ENCODE results near the gene PCYT2. TPM values are rescaled to one million over a fixed set of nuclear protein-coding genes. Genes with fewer than 3 reads are reported as not detected.

The PCYT2 gene
- total and polyA plus RNA-seq, 9 of the 15 experiments (the other 6 are each of a cell fraction or from before 2014, with no cell fraction given) = 0.92 to 134 (median 82.5) TPM

DNA sequence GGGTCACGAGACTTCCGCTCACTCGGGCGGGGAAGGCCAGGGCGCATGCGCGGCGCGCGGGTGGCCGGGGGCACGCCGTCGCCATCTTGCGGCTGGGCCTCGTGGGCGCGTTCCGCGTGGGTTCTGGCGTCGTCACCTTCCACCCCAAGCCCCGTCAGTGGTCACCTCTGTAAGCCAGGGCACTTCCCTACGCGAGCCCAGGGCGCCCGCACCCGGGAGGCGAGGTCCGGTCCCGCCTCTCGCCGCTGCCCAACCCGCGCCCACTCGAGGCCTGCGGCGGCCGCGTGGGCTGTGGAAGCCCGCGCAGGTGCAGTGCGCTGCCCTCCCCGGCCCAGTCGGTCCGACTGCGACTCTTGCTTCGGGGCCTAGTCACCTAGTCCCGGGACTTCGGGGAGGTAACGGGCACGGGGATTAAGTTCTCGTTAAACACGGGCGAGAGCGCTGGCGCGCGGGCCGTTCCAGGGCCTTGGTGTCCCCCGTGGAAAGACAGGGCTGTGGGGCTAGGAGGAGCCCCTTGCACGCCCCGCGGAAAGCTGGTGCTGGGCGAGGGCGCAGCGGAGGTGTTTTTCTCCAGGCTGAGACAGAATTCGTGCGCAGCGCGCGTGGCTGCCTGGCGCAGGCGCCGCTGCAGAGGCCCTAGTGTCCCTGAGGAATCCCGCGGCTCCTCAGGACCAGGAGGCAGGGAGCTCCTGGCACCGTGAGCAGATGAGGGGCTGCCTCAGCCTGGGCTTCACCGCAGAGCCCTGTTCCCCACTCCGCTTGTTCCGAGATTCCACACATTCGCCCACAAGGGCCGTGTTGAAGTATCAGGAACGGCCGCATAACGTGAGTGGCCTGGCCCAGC, 39.6 kb downstream of the PCYT2 start (continued):
- TF ChIP-seq ILF3 (IDR thresholded peaks at IDR 0.05; ENCODE audit: borderline replicate concordance) (peak; percentile 45; the same call in 1 of the 2 replicates), POLR2G (IDR thresholded peaks at IDR 0.05; ENCODE audit: low read depth, low read length) (peak; percentile 91), TEAD1 (CRISPR knock-in tag; IDR thresholded peaks at IDR 0.05) (peak; percentile 44 to 95; a peak in 3 of 4 replicates), EP300 (IDR thresholded peaks at IDR 0.05; ENCODE audit: low read length) (no peak), ZFP1 (CRISPR knock-in tag; IDR thresholded peaks at IDR 0.05) (no peak), NFE2 (IDR thresholded peaks at IDR 0.05; ENCODE audit: low read depth) (no peak), ZNF76 (CRISPR knock-in tag; IDR thresholded peaks at IDR 0.05; ENCODE audit: borderline replicate concordance) (0 out of 2 replicates have a peak, but pooled peaks have one; percentile 71), CTBP1 (IDR thresholded peaks at IDR 0.05; ENCODE audit: borderline replicate concordance) (no peak; the same call in none of the 2 replicates), JUND (IDR thresholded peaks at IDR 0.05; ENCODE audit: borderline replicate concordance, low read depth, low read length) (no peak; the same call in 1 of the 2 replicates), JUND (tag; IDR thresholded peaks at IDR 0.05; ENCODE audit: borderline replicate concordance, low read depth, low read length) (no peak; the same call in 2 of the 3 replicates), MYC (IDR thresholded peaks at IDR 0.05; ENCODE audit: low read depth, low read length) (peak; percentile 100), MYC (CRISPR knock-in tag; IDR thresholded peaks at IDR 0.05; ENCODE audit: borderline replicate concordance, low read depth) (peak; percentile 97), RAD51 (IDR thresholded peaks at IDR 0.05; ENCODE audit: borderline replicate concordance, low read depth) (peak; percentile 51; the same call in 1 of the 2 replicates)
- TF ChIP-seq, protein P1, sequence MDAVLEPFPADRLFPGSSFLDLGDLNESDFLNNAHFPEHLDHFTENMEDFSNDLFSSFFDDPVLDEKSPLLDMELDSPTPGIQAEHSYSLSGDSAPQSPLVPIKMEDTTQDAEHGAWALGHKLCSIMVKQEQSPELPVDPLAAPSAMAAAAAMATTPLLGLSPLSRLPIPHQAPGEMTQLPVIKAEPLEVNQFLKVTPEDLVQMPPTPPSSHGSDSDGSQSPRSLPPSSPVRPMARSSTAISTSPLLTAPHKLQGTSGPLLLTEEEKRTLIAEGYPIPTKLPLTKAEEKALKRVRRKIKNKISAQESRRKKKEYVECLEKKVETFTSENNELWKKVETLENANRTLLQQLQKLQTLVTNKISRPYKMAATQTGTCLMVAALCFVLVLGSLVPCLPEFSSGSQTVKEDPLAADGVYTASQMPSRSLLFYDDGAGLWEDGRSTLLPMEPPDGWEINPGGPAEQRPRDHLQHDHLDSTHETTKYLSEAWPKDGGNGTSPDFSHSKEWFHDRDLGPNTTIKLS (IDR thresholded peaks at IDR 0.05; ENCODE audit: borderline replicate concordance, low read depth) = peak; percentile 62
- TF ChIP-seq, protein P2, sequence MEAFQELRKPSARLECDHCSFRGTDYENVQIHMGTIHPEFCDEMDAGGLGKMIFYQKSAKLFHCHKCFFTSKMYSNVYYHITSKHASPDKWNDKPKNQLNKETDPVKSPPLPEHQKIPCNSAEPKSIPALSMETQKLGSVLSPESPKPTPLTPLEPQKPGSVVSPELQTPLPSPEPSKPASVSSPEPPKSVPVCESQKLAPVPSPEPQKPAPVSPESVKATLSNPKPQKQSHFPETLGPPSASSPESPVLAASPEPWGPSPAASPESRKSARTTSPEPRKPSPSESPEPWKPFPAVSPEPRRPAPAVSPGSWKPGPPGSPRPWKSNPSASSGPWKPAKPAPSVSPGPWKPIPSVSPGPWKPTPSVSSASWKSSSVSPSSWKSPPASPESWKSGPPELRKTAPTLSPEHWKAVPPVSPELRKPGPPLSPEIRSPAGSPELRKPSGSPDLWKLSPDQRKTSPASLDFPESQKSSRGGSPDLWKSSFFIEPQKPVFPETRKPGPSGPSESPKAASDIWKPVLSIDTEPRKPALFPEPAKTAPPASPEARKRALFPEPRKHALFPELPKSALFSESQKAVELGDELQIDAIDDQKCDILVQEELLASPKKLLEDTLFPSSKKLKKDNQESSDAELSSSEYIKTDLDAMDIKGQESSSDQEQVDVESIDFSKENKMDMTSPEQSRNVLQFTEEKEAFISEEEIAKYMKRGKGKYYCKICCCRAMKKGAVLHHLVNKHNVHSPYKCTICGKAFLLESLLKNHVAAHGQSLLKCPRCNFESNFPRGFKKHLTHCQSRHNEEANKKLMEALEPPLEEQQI (IDR thresholded peaks at IDR 0.05) = no peak
- TF ChIP-seq, protein P3, sequence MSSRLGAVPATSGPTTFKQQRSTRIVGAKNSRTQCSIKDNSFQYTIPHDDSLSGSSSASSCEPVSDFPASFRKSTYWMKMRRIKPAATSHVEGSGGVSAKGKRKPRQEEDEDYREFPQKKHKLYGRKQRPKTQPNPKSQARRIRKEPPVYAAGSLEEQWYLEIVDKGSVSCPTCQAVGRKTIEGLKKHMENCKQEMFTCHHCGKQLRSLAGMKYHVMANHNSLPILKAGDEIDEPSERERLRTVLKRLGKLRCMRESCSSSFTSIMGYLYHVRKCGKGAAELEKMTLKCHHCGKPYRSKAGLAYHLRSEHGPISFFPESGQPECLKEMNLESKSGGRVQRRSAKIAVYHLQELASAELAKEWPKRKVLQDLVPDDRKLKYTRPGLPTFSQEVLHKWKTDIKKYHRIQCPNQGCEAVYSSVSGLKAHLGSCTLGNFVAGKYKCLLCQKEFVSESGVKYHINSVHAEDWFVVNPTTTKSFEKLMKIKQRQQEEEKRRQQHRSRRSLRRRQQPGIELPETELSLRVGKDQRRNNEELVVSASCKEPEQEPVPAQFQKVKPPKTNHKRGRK (tag; IDR thresholded peaks at IDR 0.05) = no peak
